GM19043 (cell line): ENCODE measurements around the gene CASR.
A peak's percentile ranks its signal among the peaks of the same experiment; 100 is the strongest.

ENCODE experiments used
- ATAC-seq: cut with Tn5 transposase; IDR thresholded peaks from one replicate; pipeline ENCODE4 v1.9.1; 2021; ENCODE audit warnings: low read depth; ENCODE audit not compliant: unreplicated experiment

CASR gene

GRCh38 chr3:122208579-122208978 is 25.1 kb downstream of the CASR start:
- ATAC-seq, result no peak

- ATAC-seq, result no peak
Observed at GRCh38 chr3:122213650-122214049, 30.2 kb downstream of the CASR start.

GRCh38 chr3:122214711-122215110 is 31.2 kb downstream of the CASR start:
- no peak for ATAC-seq

- no peak for ATAC-seq
Observed at GRCh38 chr3:122215592-122216298, 32.3 kb downstream of the CASR start.

GRCh38 chr3:122217901-122218300 is 34.4 kb downstream of the CASR start:
- no peak for ATAC-seq

- no peak for ATAC-seq
Observed at GRCh38 chr3:122219242-122219872, 35.9 kb downstream of the CASR start.

GRCh38 chr3:122227036-122227781 is 43.7 kb downstream of the CASR start:
- no peak for ATAC-seq

GRCh38 chr3:122230174-122230573 is 46.7 kb downstream of the CASR start:
- no peak for ATAC-seq

GRCh38 chr3:122231465-122232157 is 48.1 kb downstream of the CASR start:
- ATAC-seq, result no peak

- ATAC-seq, result no peak
Observed at GRCh38 chr3:122232485-122232884, 49.0 kb downstream of the CASR start.

- peak; percentile 71 for ATAC-seq
Observed at GRCh38 chr3:122233101-122233952, 49.9 kb downstream of the CASR start.

GRCh38 chr3:122234117-122234516 is 50.6 kb downstream of the CASR start:
- ATAC-seq, result no peak

- ATAC-seq, result no peak
Observed at GRCh38 chr3:122235147-122235546, 51.7 kb downstream of the CASR start.

- no peak for ATAC-seq
Observed at GRCh38 chr3:122239112-122239511, 55.6 kb downstream of the CASR start.

- peak; percentile 43 for ATAC-seq
Observed at GRCh38 chr3:122245513-122246174, 62.2 kb downstream of the CASR start.

GRCh38 chr3:122246199-122246598 is 62.7 kb downstream of the CASR start:
- no peak for ATAC-seq

GRCh38 chr3:122247087-122247824 is 63.8 kb downstream of the CASR start:
- no peak for ATAC-seq

- ATAC-seq, result no peak
Observed at GRCh38 chr3:122247825-122248185, 64.3 kb downstream of the CASR start.

- no peak for ATAC-seq
Observed at GRCh38 chr3:122251428-122251827, 68.0 kb downstream of the CASR start.
